ENCODE data around the gene ANO7. TPM values are rescaled to one million over a fixed set of nuclear protein-coding genes. Genes with fewer than 3 reads are reported as not detected.

Gene ANO7
- total RNA-seq (2014; rRNA removed; shearing (Covaris generic)) (0.22 and 0.38 TPM in 2 replicates), polyA plus RNA-seq (2016; fragmentation: Nextera tagmentation; extraction: Ambion mirVana) (2.6 TPM in 2 replicates)

- DNase-seq = no peak
These were observed at the start of gene ANO7 for GRCh38 chr2:241188361-241189092. ANO7 (plus strand) TSS chr2:241188677; CDS start chr2:241190064, 1,387 bp downstream.

DNA sequence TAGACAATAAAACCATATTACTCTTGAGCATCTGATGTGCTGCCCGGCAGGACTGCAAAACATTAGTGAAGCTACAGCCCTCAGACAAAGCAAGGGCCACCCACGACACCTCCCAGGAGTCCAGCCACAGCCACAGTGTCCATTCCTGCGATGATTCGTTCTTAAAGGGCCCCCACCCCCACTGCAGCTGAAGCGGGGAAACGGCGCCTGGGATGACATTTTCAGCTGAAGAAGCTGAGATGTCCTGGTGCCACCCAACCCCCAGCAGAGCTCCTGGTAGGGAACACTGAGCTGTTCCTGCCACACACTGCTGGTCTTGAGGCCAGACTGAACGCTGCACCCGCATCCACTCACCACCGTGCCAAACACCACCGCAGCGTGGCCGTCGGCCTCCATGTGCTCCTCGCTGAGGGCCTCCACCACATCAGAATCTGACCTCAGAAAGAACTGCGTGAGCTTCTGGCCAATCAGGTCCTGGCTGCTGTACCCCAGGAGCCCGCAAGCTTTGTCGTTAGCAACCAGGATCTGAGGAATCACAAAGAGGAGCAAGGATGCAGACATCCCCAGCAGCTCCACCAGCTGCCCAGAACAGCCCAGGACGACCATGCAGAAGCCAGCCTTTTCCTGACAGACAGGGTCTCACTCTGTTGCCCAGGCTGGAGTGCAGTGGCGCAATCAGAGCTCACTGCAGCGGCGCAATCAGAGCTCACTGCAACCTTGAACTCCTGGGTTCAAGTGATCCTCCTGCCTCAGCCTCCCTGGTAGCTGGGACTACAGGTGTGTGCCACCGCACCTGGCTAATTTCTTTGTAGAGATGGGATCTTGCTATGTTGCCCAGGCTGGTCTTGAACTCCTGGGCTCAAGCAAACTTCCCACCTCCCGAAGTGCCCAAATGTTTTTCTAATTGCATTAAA lies 48.7 kb upstream of the ANO7 start:
- Histone ChIP-seq H3K9me3 (ENCODE audit: low read depth) (no peaks in the 10 kb centered on the region), H3K27me3 (replicated peaks; ENCODE audit: insufficient read depth) (no peaks in the 10 kb centered on the region), H3K9ac (no peak overlapping the region), H3F3A (ENCODE audit: insufficient read depth) (no peaks in the 10 kb centered on the region), H3K79me2 (ENCODE audit: insufficient read depth) (no peaks in the 10 kb centered on the region), H3K36me3 (ENCODE audit: low read depth) (no peaks in the 10 kb centered on the region), H4K20me1 (ENCODE audit: insufficient read depth) (no peaks in the 10 kb centered on the region), H3K4me2 (ENCODE audit: unreplicated experiment) (no peak overlapping the region), H3K4me3 (no peak overlapping the region), H3K9me2 (ENCODE audit: insufficient read depth) (no peaks in the 10 kb centered on the region), H2AFZ (no peak overlapping the region), H3K4me1 (ENCODE audit: insufficient read depth) (no peaks in the 10 kb centered on the region), H3K27ac (no peak overlapping the region)
- DNase-seq = no peak
- in situ Hi-C loops (cut with MboI) = no loop called here
- TF ChIP-seq EZH2 (IDR thresholded peaks at IDR 0.05; ENCODE audit: insufficient read depth, poor library complexity, severe bottlenecking) = no peak
- TF ChIP-seq EZH2phosphoT487 (IDR thresholded peaks at IDR 0.05; ENCODE audit: insufficient read depth, low read depth) = no peak
- WGBS, 2 experiments (ENCODE audit: low coverage in 1 of 2, low lambda C conversion rate in 2 of 2, missing lambda C conversion rate in 2 of 2) = 94% methylated on average over 24 of the region's 24 CpGs

More at GRCh38 chr2:241188361-241189092, at the start of gene ANO7:
- Histone ChIP-seq H3K4me3 (no peak within 1 kb of the TSS), H3K9ac (no peak within 1 kb of the TSS), H4K20me1 (ENCODE audit: insufficient read depth) (no peaks in the 10 kb centered on the region), H3K9me2 (ENCODE audit: insufficient read depth) (no peaks in the 10 kb centered on the region), H3K27ac (no peak within 1 kb of the TSS), H3K27me3 (replicated peaks; ENCODE audit: insufficient read depth) (no peaks in the 10 kb centered on the region), H2AFZ (no peak within 1 kb of the TSS), H3K4me2 (ENCODE audit: unreplicated experiment) (no peak within 1 kb of the TSS), H3K4me1 (ENCODE audit: insufficient read depth) (no peaks in the 10 kb centered on the region), H3K36me3 (ENCODE audit: low read depth) (peaks cover 2% of the 10 kb centered on the region; the same call in 1 of the 2 replicates), H3K79me2 (ENCODE audit: insufficient read depth) (no peaks in the 10 kb centered on the region), H3F3A (ENCODE audit: insufficient read depth) (no peaks in the 10 kb centered on the region), H3K9me3 (ENCODE audit: low read depth) (no peaks in the 10 kb centered on the region)
- in situ Hi-C loops (cut with MboI) = no loop called here
- TF ChIP-seq EZH2 (IDR thresholded peaks at IDR 0.05; ENCODE audit: insufficient read depth, poor library complexity, severe bottlenecking) (no peak), EZH2phosphoT487 (IDR thresholded peaks at IDR 0.05; ENCODE audit: insufficient read depth, low read depth) (no peak)
- WGBS, 2 experiments (ENCODE audit: low coverage in 1 of 2, low lambda C conversion rate in 2 of 2, missing lambda C conversion rate in 2 of 2) = 60 to 66% methylated on average over 20 to 21 of the region's 21 CpGs

DNA sequence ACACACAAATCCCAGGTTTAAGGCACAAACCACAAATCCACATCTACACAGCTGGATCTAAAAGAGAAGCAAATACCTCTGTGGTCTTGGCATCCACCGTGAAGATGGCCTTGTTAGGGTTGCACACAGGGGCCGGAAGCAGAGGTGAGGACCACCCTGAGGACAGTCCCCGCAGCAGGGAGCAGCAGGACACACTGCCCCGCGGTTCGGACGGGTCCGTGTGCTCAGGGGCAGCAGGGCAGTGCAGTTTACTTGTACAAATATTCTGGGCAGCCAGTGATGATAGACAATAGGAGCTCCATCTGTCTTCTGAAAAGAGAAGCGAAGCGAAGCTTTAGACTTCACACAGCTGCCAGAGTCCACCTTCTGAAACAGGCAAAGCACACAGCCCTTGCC lies 48.0 kb upstream of the ANO7 start:
- Histone ChIP-seq H3K9ac (no peak overlapping the region), H4K20me1 (ENCODE audit: insufficient read depth) (no peaks in the 10 kb centered on the region), H2AFZ (no peak overlapping the region), H3K4me2 (ENCODE audit: unreplicated experiment) (no peak overlapping the region), H3F3A (ENCODE audit: insufficient read depth) (no peaks in the 10 kb centered on the region), H3K9me2 (ENCODE audit: insufficient read depth) (no peaks in the 10 kb centered on the region), H3K27me3 (replicated peaks; ENCODE audit: insufficient read depth) (no peaks in the 10 kb centered on the region), H3K9me3 (ENCODE audit: low read depth) (no peaks in the 10 kb centered on the region), H3K4me3 (no peak overlapping the region), H3K79me2 (ENCODE audit: insufficient read depth) (no peaks in the 10 kb centered on the region), H3K36me3 (ENCODE audit: low read depth) (no peaks in the 10 kb centered on the region), H3K27ac (no peak overlapping the region), H3K4me1 (ENCODE audit: insufficient read depth) (no peaks in the 10 kb centered on the region)
- DNase-seq = no peak
- TF ChIP-seq EZH2phosphoT487 (IDR thresholded peaks at IDR 0.05; ENCODE audit: insufficient read depth, low read depth) (no peak), EZH2 (IDR thresholded peaks at IDR 0.05; ENCODE audit: insufficient read depth, poor library complexity, severe bottlenecking) (no peak)
- 92 to 95% methylated on average over 10 of the region's 10 CpGs for WGBS, 2 experiments (ENCODE audit: low coverage in 1 of 2, low lambda C conversion rate in 2 of 2, missing lambda C conversion rate in 2 of 2)
- in situ Hi-C loops (cut with MboI) = no loop called here

DNA sequence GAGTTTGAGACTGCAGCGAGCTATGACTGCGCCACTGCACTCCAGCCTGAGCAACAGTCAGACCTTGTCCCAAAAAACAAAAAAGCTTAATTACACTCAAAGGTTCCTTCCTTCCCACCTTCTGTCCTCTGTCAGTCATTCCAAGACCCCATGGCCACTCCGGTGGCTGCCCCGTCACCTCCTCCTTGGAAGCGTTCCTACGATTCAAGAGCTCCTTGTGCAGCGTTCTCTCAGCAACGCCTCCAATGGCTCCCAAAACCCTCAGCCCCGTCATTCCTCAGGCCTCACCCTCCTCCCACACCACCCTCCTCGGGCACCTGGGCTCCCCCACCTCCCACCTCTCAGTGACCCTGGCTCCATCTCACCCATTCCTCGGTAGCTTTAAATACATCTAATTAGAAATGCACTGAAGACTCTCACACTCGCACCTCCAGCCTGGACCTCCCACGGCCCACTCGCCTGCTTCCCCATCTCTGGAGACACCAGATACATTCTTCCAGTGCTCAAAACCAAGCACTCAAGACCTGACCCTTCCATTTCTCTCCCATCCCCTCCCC lies 47.2 kb upstream of the ANO7 start:
- Histone ChIP-seq H3K36me3 (ENCODE audit: low read depth) (no peaks in the 10 kb centered on the region), H3F3A (ENCODE audit: insufficient read depth) (no peaks in the 10 kb centered on the region), H3K4me3 (no peak overlapping the region), H3K27me3 (replicated peaks; ENCODE audit: insufficient read depth) (no peaks in the 10 kb centered on the region), H2AFZ (no peak overlapping the region), H4K20me1 (ENCODE audit: insufficient read depth) (no peaks in the 10 kb centered on the region), H3K4me1 (ENCODE audit: insufficient read depth) (no peaks in the 10 kb centered on the region), H3K27ac (no peak overlapping the region), H3K9ac (no peak overlapping the region), H3K79me2 (ENCODE audit: insufficient read depth) (no peaks in the 10 kb centered on the region), H3K9me3 (ENCODE audit: low read depth) (no peaks in the 10 kb centered on the region), H3K4me2 (ENCODE audit: unreplicated experiment) (no peak overlapping the region), H3K9me2 (ENCODE audit: insufficient read depth) (no peaks in the 10 kb centered on the region)
- in situ Hi-C loops (cut with MboI) = no loop called here
- TF ChIP-seq EZH2 (IDR thresholded peaks at IDR 0.05; ENCODE audit: insufficient read depth, poor library complexity, severe bottlenecking) (no peak), EZH2phosphoT487 (IDR thresholded peaks at IDR 0.05; ENCODE audit: insufficient read depth, low read depth) (no peak)
- 97 to 98% methylated on average over 11 to 14 of the region's 14 CpGs for WGBS, 2 experiments (ENCODE audit: low coverage in 1 of 2, low lambda C conversion rate in 2 of 2, missing lambda C conversion rate in 2 of 2)
- no peak for DNase-seq

Data from GM23248 (cell line).